BLaER1 (cell line): ENCODE data around the gene CORO1C.
"Not testable (repeated sequence)": the region's sequence is repeated elsewhere in the genome, so short reads cannot be mapped to it uniquely, and the experiment has no call there.

Experiments
- H3K27ac ChIP-seq: shearing (Covaris generic); formaldehyde crosslinking; 2 replicates; pipeline ENCODE4 v1.8.1; 2022
- H3K27me3 ChIP-seq: shearing (Covaris generic); formaldehyde crosslinking; 2 replicates; pipeline ENCODE4 v1.8.1; 2022
- H3K36me3 ChIP-seq: shearing (Covaris generic); formaldehyde crosslinking; 2 replicates; pipeline ENCODE4 v1.8.1; 2022
- H3K4me1 ChIP-seq: shearing (Covaris generic); formaldehyde crosslinking; 2 replicates; pipeline ENCODE4 v1.8.1; 2022
- H3K4me2 ChIP-seq: shearing (Covaris generic); formaldehyde crosslinking; 2 replicates; pipeline ENCODE4 v1.8.1; 2022
- H3K4me3 ChIP-seq: shearing (Covaris generic); formaldehyde crosslinking; 2 replicates; pipeline ENCODE4 v1.8.1; 2022
- H3K9ac ChIP-seq: shearing (Covaris generic); formaldehyde crosslinking; 2 replicates; pipeline ENCODE4 v1.8.1; 2022
- H3K9me3 ChIP-seq: shearing (Covaris generic); formaldehyde crosslinking; 2 replicates; pipeline ENCODE4 v1.8.1; 2022
- H4K20me1 ChIP-seq: shearing (Covaris generic); formaldehyde crosslinking; 2 replicates; pipeline ENCODE4 v1.8.1; 2022
- Cebpa-rat ChIP-seq: shearing (Covaris generic); IDR thresholded peaks from 2 replicates; pipeline ENCODE4 v1.8.1; 2022

Gene CORO1C

GRCh38 chr12:108668542-108668941 lies 62.8 kb downstream of the CORO1C start:
- H3K27ac ChIP-seq: no peak overlapping the region

GRCh38 chr12:108668063-108668462 lies 63.3 kb downstream of the CORO1C start:
- TF ChIP-seq Cebpa-rat: no peak
- H4K20me1 ChIP-seq: peaks cover 67% of the 10 kb centered on the region
- H3K4me1 ChIP-seq: peaks cover 32% of the 10 kb centered on the region
- no peak overlapping the region for H3K4me3 ChIP-seq
- H3K27ac ChIP-seq: no peak overlapping the region
- H3K27me3 ChIP-seq: no peaks in the 10 kb centered on the region
- H3K9me3 ChIP-seq: no peaks in the 10 kb centered on the region
- peaks cover 12% of the 10 kb centered on the region; the same call in 1 of the 2 replicates for H3K36me3 ChIP-seq
- no peak overlapping the region for H3K9ac ChIP-seq
- no peak overlapping the region for H3K4me2 ChIP-seq

More at GRCh38 chr12:108668542-108668941, 62.8 kb downstream of the CORO1C start:
- no peak overlapping the region for H3K4me2 ChIP-seq
- no peak overlapping the region for H3K9ac ChIP-seq
- peaks cover 16% of the 10 kb centered on the region; the same call in 1 of the 2 replicates for H3K36me3 ChIP-seq
- H3K4me3 ChIP-seq: no peak overlapping the region
- no peaks in the 10 kb centered on the region for H3K9me3 ChIP-seq
- peaks cover 63% of the 10 kb centered on the region for H4K20me1 ChIP-seq
- H3K4me1 ChIP-seq: peaks cover 32% of the 10 kb centered on the region
- H3K27me3 ChIP-seq: no peaks in the 10 kb centered on the region
- no peak for TF ChIP-seq Cebpa-rat

- Histone ChIP-seq H3K27me3 (no peaks in the 10 kb centered on the region), H3K36me3 (peaks cover 6% of the 10 kb centered on the region; the same call in 1 of the 2 replicates), H3K9me3 (no peaks in the 10 kb centered on the region), H3K27ac (no peak overlapping the region), H3K4me1 (peaks cover 32% of the 10 kb centered on the region), H3K9ac (no peak overlapping the region), H3K4me2 (0 out of 2 replicates have a peak overlapping the region, but pooled peaks have one; percentile 3), H3K4me3 (no peak overlapping the region), H4K20me1 (peaks cover 70% of the 10 kb centered on the region)
- TF ChIP-seq Cebpa-rat: no peak
These were observed 64.0 kb downstream of the CORO1C start for GRCh38 chr12:108667349-108667748.

- peaks cover 32% of the 10 kb centered on the region for H3K4me1 ChIP-seq
- H3K9me3 ChIP-seq: no peaks in the 10 kb centered on the region
- H3K4me3 ChIP-seq: no peak overlapping the region
- peak overlapping the region; percentile 1; the same call in 1 of the 2 replicates for H3K4me2 ChIP-seq
- no peak overlapping the region for H3K27ac ChIP-seq
- H3K27me3 ChIP-seq: no peaks in the 10 kb centered on the region
- H3K9ac ChIP-seq: peak overlapping the region; percentile 25; the same call in 1 of the 2 replicates
- TF ChIP-seq Cebpa-rat: no peak
- H4K20me1 ChIP-seq: peaks cover 63% of the 10 kb centered on the region
- H3K36me3 ChIP-seq: peaks cover 8% of the 10 kb centered on the region
These were observed 64.9 kb downstream of the CORO1C start for GRCh38 chr12:108666401-108666881.

GRCh38 chr12:108665608-108666202 lies 65.6 kb downstream of the CORO1C start:
- Histone ChIP-seq H3K4me3 (no peak overlapping the region), H3K27ac (0 out of 2 replicates have a peak overlapping the region, but pooled peaks have one; percentile 11), H3K4me2 (peak overlapping the region; percentile 7; the same call in 1 of the 2 replicates), H3K27me3 (no peaks in the 10 kb centered on the region), H3K9ac (no peak overlapping the region), H3K9me3 (no peaks in the 10 kb centered on the region), H3K36me3 (peaks cover 10% of the 10 kb centered on the region), H3K4me1 (peaks cover 32% of the 10 kb centered on the region), H4K20me1 (peaks cover 63% of the 10 kb centered on the region)
- TF ChIP-seq Cebpa-rat: no peak

GRCh38 chr12:108664338-108665258 lies 66.7 kb downstream of the CORO1C start:
- H3K4me3 ChIP-seq: no peak overlapping the region
- peak overlapping the region; percentile 64 for H3K4me2 ChIP-seq
- H3K36me3 ChIP-seq: peaks cover 16% of the 10 kb centered on the region
- H3K27me3 ChIP-seq: no peaks in the 10 kb centered on the region
- peak overlapping the region; percentile 23; the same call in 1 of the 2 replicates for H3K27ac ChIP-seq
- no peak for TF ChIP-seq Cebpa-rat
- H3K4me1 ChIP-seq: peaks cover 32% of the 10 kb centered on the region
- H4K20me1 ChIP-seq: peaks cover 55% of the 10 kb centered on the region
- H3K9ac ChIP-seq: peak overlapping the region; percentile 43; the same call in 1 of the 2 replicates
- H3K9me3 ChIP-seq: no peaks in the 10 kb centered on the region

GRCh38 chr12:108663324-108664015 lies 67.8 kb downstream of the CORO1C start:
- Histone ChIP-seq H3K4me2 (no peak overlapping the region), H3K27ac (no peak overlapping the region)
- TF ChIP-seq Cebpa-rat: no peak

GRCh38 chr12:108658115-108658514 lies 73.2 kb downstream of the CORO1C start:
- not testable (repeated sequence) for H4K20me1 ChIP-seq, H3K4me2 ChIP-seq, H3K9ac ChIP-seq, H3K27ac ChIP-seq, H3K27me3 ChIP-seq, H3K9me3 ChIP-seq, H3K4me3 ChIP-seq, H3K4me1 ChIP-seq
- peaks cover 63% of the 10 kb centered on the region for H3K36me3 ChIP-seq

More at GRCh38 chr12:108663324-108664015, 67.8 kb downstream of the CORO1C start:
- no peak overlapping the region for H3K9ac ChIP-seq
- no peaks in the 10 kb centered on the region for H3K27me3 ChIP-seq
- H3K9me3 ChIP-seq: no peaks in the 10 kb centered on the region
- H4K20me1 ChIP-seq: peaks cover 47% of the 10 kb centered on the region
- peaks cover 22% of the 10 kb centered on the region for H3K36me3 ChIP-seq
- H3K4me1 ChIP-seq: peaks cover 32% of the 10 kb centered on the region
- no peak overlapping the region for H3K4me3 ChIP-seq

- no peak overlapping the region for H3K4me2 ChIP-seq
- no peaks in the 10 kb centered on the region for H4K20me1 ChIP-seq
- peaks cover 7% of the 10 kb centered on the region; the same call in 1 of the 2 replicates for H3K4me1 ChIP-seq
- no peaks in the 10 kb centered on the region; the same call in 1 of the 2 replicates for H3K9me3 ChIP-seq
- no peak overlapping the region for H3K4me3 ChIP-seq
- no peak overlapping the region for H3K9ac ChIP-seq
- no peaks in the 10 kb centered on the region for H3K27me3 ChIP-seq
- peaks cover 71% of the 10 kb centered on the region for H3K36me3 ChIP-seq
- TF ChIP-seq Cebpa-rat: no peak
- no peak overlapping the region for H3K27ac ChIP-seq
These were observed 74.1 kb downstream of the CORO1C start for GRCh38 chr12:108657130-108657745.

GRCh38 chr12:108656247-108656646 lies 75.1 kb downstream of the CORO1C start:
- H3K36me3 ChIP-seq: peaks cover 71% of the 10 kb centered on the region
- not testable (repeated sequence) for H3K27me3 ChIP-seq, H3K9me3 ChIP-seq, H4K20me1 ChIP-seq, H3K4me2 ChIP-seq, H3K4me1 ChIP-seq, H3K4me3 ChIP-seq, H3K9ac ChIP-seq, H3K27ac ChIP-seq

GRCh38 chr12:108655812-108656175 lies 75.5 kb downstream of the CORO1C start:
- H3K4me2 ChIP-seq, H3K9ac ChIP-seq, H3K27ac ChIP-seq, H3K27me3 ChIP-seq, H3K4me3 ChIP-seq, H4K20me1 ChIP-seq, H3K9me3 ChIP-seq, H3K4me1 ChIP-seq: not testable (repeated sequence)
- H3K36me3 ChIP-seq: peaks cover 76% of the 10 kb centered on the region

GRCh38 chr12:108654622-108655021 lies 76.7 kb downstream of the CORO1C start:
- not testable (repeated sequence) for H3K27me3 ChIP-seq, H4K20me1 ChIP-seq, H3K9me3 ChIP-seq, H3K4me1 ChIP-seq, H3K27ac ChIP-seq, H3K4me3 ChIP-seq, H3K4me2 ChIP-seq, H3K9ac ChIP-seq
- peaks cover 80% of the 10 kb centered on the region for H3K36me3 ChIP-seq
